IMR-90 (cell line): ENCODE measurements around the gene RPS6KA5. TPM values are rescaled to one million over a fixed set of nuclear protein-coding genes. Genes with fewer than 3 reads are reported as not detected.

ENCODE experiments used
- ATAC-seq: fragments of 200-7000 bp; cut with Tn5 transposase; 2 replicates; pipeline ENCODE4 v1.9.1; 2020; ENCODE audit warnings: low read depth, mild to moderate bottlenecking, moderate library complexity
- BruUV-seq: library from RNA; stranded (reverse); fragments of 400-500 nt; replicated peaks from 2 replicates; lab custom pipeline; 2021; lab: Mats Ljungman, UMichigan
- CTCF ChIA-PET: fragments of 300-600 bp; formaldehyde crosslinking; extraction: SDS; loops from one replicate; lab custom pipeline; 2021; ENCODE audit warnings: antibody characterized with exemption; lab: Yijun Ruan, JAX
- POLR2A ChIA-PET: fragments of 300-600 bp; sonication (Branson Sonifier 250); formaldehyde crosslinking; loops from one replicate; lab custom pipeline; 2022; ENCODE audit warnings: antibody characterized with exemption; ENCODE audit not compliant: unreplicated experiment; lab: Charles Lee
- DNase-seq: peaks from one replicate; pipeline ENCODE4 v3.0.0; 2013
- H2AFZ ChIP-seq: replicated peaks from 2 replicates; pipeline ENCODE3; 2013; ENCODE audit warnings: low read length, mild to moderate bottlenecking; ENCODE audit not compliant: poor library complexity
- H2AK5ac ChIP-seq: 2 replicates; pipeline ENCODE4 v1.6.1; 2013; ENCODE audit warnings: low read depth, low read length, inconsistent platforms
- H2AK9ac ChIP-seq: replicated peaks from 2 replicates; pipeline ENCODE3; 2013; ENCODE audit warnings: mild to moderate bottlenecking, low read depth, low read length, moderate library complexity; ENCODE audit not compliant: poor library complexity
- H2BK120ac ChIP-seq: 2 replicates; pipeline ENCODE4 v1.6.1; 2013; ENCODE audit warnings: low read depth, low read length, inconsistent platforms
- H2BK15ac ChIP-seq: 3 replicates; pipeline ENCODE4 v1.6.1; 2013; ENCODE audit warnings: low read depth, low read length, inconsistent platforms
- H2BK20ac ChIP-seq: 2 replicates; pipeline ENCODE4 v1.6.1; 2013; ENCODE audit warnings: low read depth, mild to moderate bottlenecking, inconsistent platforms, low read length, moderate library complexity
- H2BK5ac ChIP-seq: 2 replicates; pipeline ENCODE4 v1.6.1; 2013; ENCODE audit warnings: mild to moderate bottlenecking, low read depth, low read length, inconsistent platforms; ENCODE audit not compliant: poor library complexity, severe bottlenecking
- H3K14ac ChIP-seq: replicated peaks from 2 replicates; pipeline ENCODE4 v1.6.1; 2013; ENCODE audit warnings: low read depth, low read length, inconsistent platforms
- H3K18ac ChIP-seq: 2 replicates; pipeline ENCODE4 v1.6.1; 2013; ENCODE audit warnings: low read depth, low read length, control low read depth
- H3K23ac ChIP-seq: 2 replicates; pipeline ENCODE4 v1.6.1; 2013; ENCODE audit warnings: low read depth, low read length, inconsistent platforms
- H3K27ac ChIP-seq: 2 replicates; pipeline ENCODE4 v1.5.1; 2013; ENCODE audit warnings: mild to moderate bottlenecking, control low read depth, low read length; ENCODE audit not compliant: insufficient read depth
- H3K27me3 ChIP-seq: 2 replicates; pipeline ENCODE4 v1.6.1; 2013; ENCODE audit warnings: low read length; ENCODE audit not compliant: control insufficient read depth, insufficient read depth
- H3K36me3 ChIP-seq: 2 replicates; pipeline ENCODE4 v1.6.1; 2013; ENCODE audit warnings: low read length, mixed read lengths; ENCODE audit not compliant: control insufficient read depth, insufficient read depth
- H3K4ac ChIP-seq: 2 replicates; pipeline ENCODE4 v1.6.1; 2013; ENCODE audit warnings: low read depth, low read length, inconsistent platforms
- H3K4me1 ChIP-seq: 2 replicates; pipeline ENCODE4 v1.6.1; 2013; ENCODE audit warnings: low read length, mixed read lengths; ENCODE audit not compliant: control insufficient read depth, insufficient read depth
- H3K4me2 ChIP-seq: 2 replicates; pipeline ENCODE4 v1.6.1; 2013; ENCODE audit warnings: low read depth, mild to moderate bottlenecking, control low read depth, low read length, moderate library complexity
- H3K4me3 ChIP-seq: 2 replicates; pipeline ENCODE4 v1.5.1; 2013; ENCODE audit warnings: low read depth, mild to moderate bottlenecking, control low read depth, low read length, moderate library complexity; ENCODE audit not compliant: insufficient read depth
- H3K56ac ChIP-seq: 2 replicates; pipeline ENCODE4 v1.6.1; 2013; ENCODE audit warnings: low read length, inconsistent platforms; ENCODE audit not compliant: insufficient read depth; ENCODE audit errors: extremely low read depth
- H3K79me1 ChIP-seq, 2 experiments: 2 replicates each; pipeline ENCODE4 v1.6.1; 2013; ENCODE audit warnings: low read length in 2 of 2, inconsistent platforms in 1 of 2, low read depth in 1 of 2
- H3K9ac ChIP-seq: 2 replicates; pipeline ENCODE4 v1.6.1; 2013; ENCODE audit warnings: low read depth, low read length, control low read depth
- H3K9me1 ChIP-seq: 2 replicates; pipeline ENCODE4 v1.6.1; 2013; ENCODE audit warnings: low read length, inconsistent platforms; ENCODE audit not compliant: insufficient read depth
- H3K9me3 ChIP-seq: 2 replicates; pipeline ENCODE4 v1.6.1; 2013; ENCODE audit warnings: low read length; ENCODE audit not compliant: control insufficient read depth, insufficient read depth
- H4K20me1 ChIP-seq: 2 replicates; pipeline ENCODE4 v1.6.1; 2013; ENCODE audit warnings: low read length, inconsistent platforms; ENCODE audit not compliant: insufficient read depth
- H4K5ac ChIP-seq: 2 replicates; pipeline ENCODE4 v1.6.1; 2013; ENCODE audit warnings: mild to moderate bottlenecking, low read depth, low read length, control low read depth
- H4K8ac ChIP-seq, 2 experiments: 2 replicates each; pipeline ENCODE4 v1.6.1; 2013; ENCODE audit warnings: low read depth in 2 of 2, low read length in 2 of 2, control low read depth in 1 of 2, inconsistent platforms in 1 of 2
- H4K91ac ChIP-seq: 2 replicates; pipeline ENCODE4 v1.6.1; 2013; ENCODE audit warnings: low read depth, low read length, inconsistent platforms; ENCODE audit not compliant: insufficient read depth
- CHD1 ChIP-seq: IDR thresholded peaks from 2 replicates; pipeline ENCODE4 v1.6.1; 2012; ENCODE audit warnings: low read depth, low read length, improper control_type of control experiment
- MAFK ChIP-seq: IDR thresholded peaks from 2 replicates; pipeline ENCODE4 v1.6.1; 2012; ENCODE audit warnings: low read depth, low read length, improper control_type of control experiment
- MAZ ChIP-seq: IDR thresholded peaks from 2 replicates; pipeline ENCODE4 v1.6.1; 2012; ENCODE audit warnings: low read depth, mild to moderate bottlenecking, low read length, improper control_type of control experiment, moderate library complexity, borderline replicate concordance
- MXI1 ChIP-seq: IDR thresholded peaks from 2 replicates; pipeline ENCODE4 v1.6.1; 2012; ENCODE audit warnings: low read depth, mild to moderate bottlenecking, low read length, moderate library complexity, borderline replicate concordance
- POLR2A ChIP-seq: IDR thresholded peaks from 2 replicates; pipeline ENCODE4 v1.6.1; 2012; ENCODE audit warnings: mild to moderate bottlenecking, low read depth, low read length
- SMC3 ChIP-seq: fragments of 150-350 bp; IDR thresholded peaks from 2 replicates; pipeline ENCODE4 v1.6.1; 2016; ENCODE audit warnings: low read depth, mild to moderate bottlenecking, antibody characterized with exemption, low read length, moderate library complexity
- WGBS, 2 experiments: methylation state at CpG; one replicate each; pipeline versions ENCODE4 v1.1.5 to v1.1.7; 2013; ENCODE audit warnings: missing lambda C conversion rate in 2 of 2; ENCODE audit not compliant: insufficient read length in 1 of 2; ENCODE audit errors: extremely low coverage in 2 of 2; 5-methylcytosine and 5-hydroxymethylcytosine counted together
- dilution Hi-C: fragments of 300-500 bp; cut with HindIII; formaldehyde crosslinking; loops from one replicate; pipeline ENCODE4 v1.14.3; 2018; ENCODE audit warnings: low sequenced_read_pairs; ENCODE audit not compliant: unreplicated experiment
- in situ Hi-C: fragments of 300-500 bp; cut with MboI; formaldehyde crosslinking; loops from 3 replicates; pipeline ENCODE4 v1.14.3; 2019; ENCODE audit warnings: low sequenced_read_pairs, inconsistent platforms, mixed read lengths
- intact Hi-C: fragments of 100-400 bp; cut with micrococcal nuclease; formaldehyde crosslinking; loops from 2 replicates; pipeline ENCODE4 v1.10.0; 2022
- polyA plus RNA-seq, 3 experiments: library from polyadenylated mRNA; depleted of rRNA; stranded (reverse); fragments of >200 nt; gene quantifications; 2 replicates each; pipeline ENCODE4 v1.2.3, GENCODE V29; 2012; ENCODE audit warnings: low replicate concordance in 1 of 3
- total RNA-seq: library from RNA; depleted of rRNA; stranded (reverse); fragments of >200 nt; gene quantifications from 2 replicates; pipeline ENCODE4 v1.2.3, GENCODE V29; 2012
- TF ChIP-seq, protein P1 (sequence below): fragments of 150-350 bp; IDR thresholded peaks from 2 replicates; pipeline ENCODE4 v1.6.1; 2016; ENCODE audit warnings: low read depth, mild to moderate bottlenecking, low read length, moderate library complexity, borderline replicate concordance
- TF ChIP-seq, protein P2 (sequence below): conservative IDR thresholded peaks from 2 replicates; pipeline ENCODE4 v1.5.1; 2012; ENCODE audit warnings: mild to moderate bottlenecking, low read depth, low read length, improper control_type of control experiment

Gene RPS6KA5
- total and polyA plus RNA-seq, 2 of the 4 experiments (the other 2 are of a cell fraction): 0.36 TPM

DNA sequence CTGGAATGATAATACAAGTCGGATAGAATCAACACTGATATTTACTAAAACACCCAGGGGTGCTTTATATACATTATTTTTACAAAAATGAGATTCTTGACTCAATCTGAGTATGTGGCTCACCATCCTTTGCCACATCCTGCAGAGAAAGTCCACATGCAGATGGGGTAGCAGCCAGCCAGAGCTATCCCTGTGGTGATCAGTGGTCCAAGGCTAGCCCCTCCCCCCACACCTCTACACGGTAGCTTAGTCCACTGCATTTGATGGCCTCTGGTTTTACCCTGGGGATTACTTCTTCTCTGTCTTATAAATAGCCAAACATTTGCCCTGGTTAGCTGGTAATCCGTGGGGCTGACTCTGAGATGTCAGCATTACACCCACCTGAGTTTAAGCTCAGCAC, 216.1 kb downstream of the RPS6KA5 start:
- no peak overlapping the region for H4K5ac ChIP-seq
- no peaks in the 10 kb centered on the region for H4K20me1 ChIP-seq
- no peak overlapping the region for H3K23ac ChIP-seq
- H3K9ac ChIP-seq: no peak overlapping the region
- ChIA-PET CTCF (interaction anchor here (0.5 kb wide), 1 partner anchor 225 kb away, joined by 5 read pairs; no protein-coding TSS in a partner anchor), POLR2A (no interaction called here)
- no peak overlapping the region for H3K4ac ChIP-seq
- WGBS, 2 experiments: 100% methylated on average over 1 of the region's 3 CpGs; no CpG with 5 or more reads in 1 of the 2 experiments
- H3K14ac ChIP-seq: no peak overlapping the region
- H3K79me1 ChIP-seq: no peaks in the 10 kb centered on the region
- H3K9me3 ChIP-seq: no peaks in the 10 kb centered on the region
- no peak overlapping the region for H3K56ac ChIP-seq
- no peak overlapping the region for H3K4me2 ChIP-seq
- no peak overlapping the region for H3K4me3 ChIP-seq
- no peaks in the 10 kb centered on the region for H3K9me1 ChIP-seq
- no peak overlapping the region for H3K18ac ChIP-seq
- H3K36me3 ChIP-seq: no peaks in the 10 kb centered on the region
- dilution Hi-C loops: no loop called here
- no peak overlapping the region for H4K8ac ChIP-seq
- H4K91ac ChIP-seq: no peak overlapping the region
- no peak overlapping the region for H2BK5ac ChIP-seq
- no peak overlapping the region for H2AK9ac ChIP-seq
- ATAC-seq: no peak
- H2BK20ac ChIP-seq: no peak overlapping the region
- no peak overlapping the region for H2BK120ac ChIP-seq
- in situ Hi-C loops: no loop called here
- H2BK15ac ChIP-seq: no peak overlapping the region
- intact Hi-C loops: no loop called here
- no peak overlapping the region for H2AK5ac ChIP-seq
- TF ChIP-seq CHD1 (no peak), MAFK (no peak), POLR2A (no peak), MAZ (no peak), SMC3 (no peak), MXI1 (no peak)
- TF ChIP-seq, protein P1, sequence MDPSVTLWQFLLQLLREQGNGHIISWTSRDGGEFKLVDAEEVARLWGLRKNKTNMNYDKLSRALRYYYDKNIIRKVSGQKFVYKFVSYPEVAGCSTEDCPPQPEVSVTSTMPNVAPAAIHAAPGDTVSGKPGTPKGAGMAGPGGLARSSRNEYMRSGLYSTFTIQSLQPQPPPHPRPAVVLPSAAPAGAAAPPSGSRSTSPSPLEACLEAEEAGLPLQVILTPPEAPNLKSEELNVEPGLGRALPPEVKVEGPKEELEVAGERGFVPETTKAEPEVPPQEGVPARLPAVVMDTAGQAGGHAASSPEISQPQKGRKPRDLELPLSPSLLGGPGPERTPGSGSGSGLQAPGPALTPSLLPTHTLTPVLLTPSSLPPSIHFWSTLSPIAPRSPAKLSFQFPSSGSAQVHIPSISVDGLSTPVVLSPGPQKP: no peak
- TF ChIP-seq, protein P2, sequence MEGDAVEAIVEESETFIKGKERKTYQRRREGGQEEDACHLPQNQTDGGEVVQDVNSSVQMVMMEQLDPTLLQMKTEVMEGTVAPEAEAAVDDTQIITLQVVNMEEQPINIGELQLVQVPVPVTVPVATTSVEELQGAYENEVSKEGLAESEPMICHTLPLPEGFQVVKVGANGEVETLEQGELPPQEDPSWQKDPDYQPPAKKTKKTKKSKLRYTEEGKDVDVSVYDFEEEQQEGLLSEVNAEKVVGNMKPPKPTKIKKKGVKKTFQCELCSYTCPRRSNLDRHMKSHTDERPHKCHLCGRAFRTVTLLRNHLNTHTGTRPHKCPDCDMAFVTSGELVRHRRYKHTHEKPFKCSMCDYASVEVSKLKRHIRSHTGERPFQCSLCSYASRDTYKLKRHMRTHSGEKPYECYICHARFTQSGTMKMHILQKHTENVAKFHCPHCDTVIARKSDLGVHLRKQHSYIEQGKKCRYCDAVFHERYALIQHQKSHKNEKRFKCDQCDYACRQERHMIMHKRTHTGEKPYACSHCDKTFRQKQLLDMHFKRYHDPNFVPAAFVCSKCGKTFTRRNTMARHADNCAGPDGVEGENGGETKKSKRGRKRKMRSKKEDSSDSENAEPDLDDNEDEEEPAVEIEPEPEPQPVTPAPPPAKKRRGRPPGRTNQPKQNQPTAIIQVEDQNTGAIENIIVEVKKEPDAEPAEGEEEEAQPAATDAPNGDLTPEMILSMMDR: no peak
- BruUV-seq: no TSS peak
- H2AFZ ChIP-seq: no peak overlapping the region
- no peaks in the 10 kb centered on the region for H3K4me1 ChIP-seq
- no peak for DNase-seq
- H3K27me3 ChIP-seq: 0 out of 2 replicates have a peak, but pooled peaks cover 2% of the 10 kb centered on the region
- H3K27ac ChIP-seq: no peak overlapping the region
